Endothelial cell of umbilical vein (primary cell): ENCODE measurements around the gene MRPL9.

Source experiments
- CTCF ChIP-seq, 2 donors: IDR thresholded peaks; 1 replicate in 1 of 2; 2 replicates in 1 of 2; pipeline ENCODE4 v1.5.1; 2011; ENCODE audit warnings: low read length in 2 of 2, mild to moderate bottlenecking in 2 of 2, moderate library complexity in 2 of 2, control low read depth in 1 of 2, inconsistent platforms in 1 of 2, low read depth in 1 of 2; ENCODE audit not compliant: insufficient read depth in 1 of 2; ENCODE audit errors: extremely low read depth in 1 of 2
- EZH2 ChIP-seq: IDR thresholded peaks from 2 replicates; pipeline ENCODE4 v1.6.1; 2012; ENCODE audit warnings: borderline replicate concordance, low read depth, mild to moderate bottlenecking, moderate library complexity, low read length, inconsistent platforms; ENCODE audit not compliant: severe bottlenecking
- FOS ChIP-seq: IDR thresholded peaks from 2 replicates; pipeline ENCODE4 v1.6.1; 2011; ENCODE audit warnings: mild to moderate bottlenecking, low read length, moderate library complexity, borderline replicate concordance; ENCODE audit not compliant: insufficient read depth
- GATA2 ChIP-seq: IDR thresholded peaks from 2 replicates; pipeline ENCODE4 v1.7.0; 2011; ENCODE audit warnings: low read depth, mild to moderate bottlenecking, moderate library complexity, mixed read lengths, low read length; ENCODE audit not compliant: insufficient read length, insufficient read depth
- MYC ChIP-seq: IDR thresholded peaks from one replicate; pipeline ENCODE4 v1.6.1; 2011; ENCODE audit warnings: mild to moderate bottlenecking, low read depth, low read length
- POLR2A ChIP-seq: IDR thresholded peaks from 2 replicates; pipeline ENCODE4 v1.6.1; 2012; ENCODE audit warnings: low read depth, mild to moderate bottlenecking, control low read depth, low read length
- POLR2AphosphoS5 ChIP-seq: IDR thresholded peaks from 2 replicates; pipeline ENCODE4 v1.6.1; 2012; ENCODE audit warnings: low read depth, mild to moderate bottlenecking, control low read depth, low read length, moderate library complexity; ENCODE audit not compliant: insufficient read depth

GRCh38 chr1:151783796-151784195, 20.5 kb upstream of the MRPL9 start:
- TF ChIP-seq MYC (no peak), CTCF (IDR thresholded peaks at IDR 0.05; ENCODE audit: extremely low read depth in 1 of 2, insufficient read depth in 1 of 2, low read depth in 1 of 2, low read length in 2 of 2) (no peak), EZH2 (no peak), GATA2 (no peak), POLR2A (no peak), FOS (no peak), POLR2AphosphoS5 (no peak)
